Panc1 (cell line): ENCODE measurements around the gene ANKLE1. TPM values are rescaled to one million over a fixed set of nuclear protein-coding genes. Genes with fewer than 3 reads are reported as not detected.

ENCODE experiments used
- ATAC-seq: fragments of 200-7000 bp; cut with Tn5 transposase; 2 replicates; pipeline ENCODE4 v1.9.1; 2020; ENCODE audit warnings: mild to moderate bottlenecking, moderate library complexity
- BruUV-seq: library from RNA; stranded (reverse); fragments of 400-500 nt; replicated peaks from 2 replicates; lab custom pipeline; 2021; lab: Mats Ljungman, UMichigan
- CTCF ChIA-PET: fragments of 300-600 bp; sonication (Branson Sonifier 250); formaldehyde crosslinking; loops from one replicate; lab custom pipeline; 2022; ENCODE audit warnings: antibody characterized with exemption; lab: Charles Lee
- POLR2A ChIA-PET: fragments of 300-600 bp; sonication (Branson Sonifier 250); formaldehyde crosslinking; loops from one replicate; lab custom pipeline; 2022; ENCODE audit warnings: antibody characterized with exemption; lab: Charles Lee
- DNase-seq: peaks from one replicate; pipeline ENCODE4 v3.0.0-alpha.2; 2010; ENCODE audit warnings: low read depth, low spot score
- H3K27ac ChIP-seq: 2 replicates; pipeline ENCODE4 v1.5.1; 2011; ENCODE audit warnings: mild to moderate bottlenecking, low read length, inconsistent platforms
- H3K27me3 ChIP-seq: fragments of 200-500 bp; sonication (Bioruptor generic); 2 replicates; pipeline ENCODE4 v1.6.0; 2014; ENCODE audit warnings: low read length, inconsistent platforms; ENCODE audit not compliant: control insufficient read depth, insufficient read depth
- H3K36me3 ChIP-seq: fragments of 200-500 bp; sonication (Bioruptor generic); 2 replicates; pipeline ENCODE4 v1.5.1; 2014; ENCODE audit warnings: inconsistent platforms, mild to moderate bottlenecking, low read length, moderate library complexity; ENCODE audit not compliant: control insufficient read depth, insufficient read depth
- H3K4me1 ChIP-seq: 2 replicates; pipeline ENCODE4 v1.5.1; 2011; ENCODE audit warnings: inconsistent platforms, mild to moderate bottlenecking, low read length, moderate library complexity; ENCODE audit not compliant: control insufficient read depth, insufficient read depth
- H3K4me3 ChIP-seq, 2 experiments: 2 replicates each; pipeline ENCODE4 v1.5.1; 2011 to 2012; ENCODE audit warnings: low read depth in 2 of 2, low read length in 2 of 2, mild to moderate bottlenecking in 2 of 2, inconsistent platforms in 1 of 2, moderate library complexity in 1 of 2
- H3K9me3 ChIP-seq: fragments of 200-500 bp; sonication (Bioruptor generic); 2 replicates; pipeline ENCODE4 v1.5.1; 2014; ENCODE audit warnings: low read depth, mild to moderate bottlenecking, inconsistent platforms, low read length, moderate library complexity; ENCODE audit not compliant: control insufficient read depth, insufficient read depth
- CTCF ChIP-seq: fragments of 450-650 bp; IDR thresholded peaks from 2 replicates; pipeline ENCODE4 v1.5.1; 2017; ENCODE audit warnings: mild to moderate bottlenecking
- POLR2AphosphoS5 ChIP-seq: IDR thresholded peaks from 2 replicates; pipeline ENCODE4 v1.6.1; 2012; ENCODE audit warnings: mild to moderate bottlenecking, low read depth, low read length, moderate library complexity
- REST ChIP-seq, 2 experiments: IDR thresholded peaks; 2 replicates each; pipeline ENCODE4 v1.6.1; 2011 to 2012; ENCODE audit warnings: low read depth in 2 of 2, control low read depth in 1 of 2, low read length in 1 of 2, mild to moderate bottlenecking in 1 of 2, moderate library complexity in 1 of 2; ENCODE audit not compliant: insufficient read depth in 1 of 2
- TCF7L2 ChIP-seq: IDR thresholded peaks from 2 replicates; pipeline ENCODE4 v1.6.1; 2011; ENCODE audit warnings: mild to moderate bottlenecking, low read depth, low read length, inconsistent platforms
- in situ Hi-C: cut with HindIII; loops from 2 replicates; pipeline ENCODE4 v1.10.0; 2016; ENCODE audit warnings: low sequenced_read_pairs, low pct_unique_long_range_greater_than_20kb
- intact Hi-C: fragments of 100-400 bp; cut with micrococcal nuclease; formaldehyde crosslinking; loops from one replicate; pipeline ENCODE4 v1.10.0; 2022; ENCODE audit not compliant: unreplicated experiment
- total RNA-seq: library from RNA; stranded (reverse); gene quantifications from one replicate; pipeline ENCODE4 v1.2.1, GENCODE V29; 2021; ENCODE audit not compliant: unreplicated experiment

Gene ANKLE1
- total RNA-seq, 1 experiment from 2014 or later: 1.1 TPM

GRCh38 chr19:17292301-17293074 is 10.8 kb downstream of the ANKLE1 start:
- Histone ChIP-seq H3K36me3 (no peaks in the 10 kb centered on the region), H3K27ac (peak overlapping the region; percentile 71), H3K4me3 (peak overlapping the region; percentile 52 to 59), H3K9me3 (no peaks in the 10 kb centered on the region), H3K27me3 (no peaks in the 10 kb centered on the region), H3K4me1 (peaks cover 3% of the 10 kb centered on the region; the same call in 1 of the 2 replicates)
- peak; percentile 93 for ATAC-seq
- intact Hi-C loops: no loop called here
- POLR2A ChIA-PET: interaction anchor here (0.7 kb wide), 2 partner anchors 13 kb away, joined by 3 to 4 read pairs; partner anchors contain the start of gene MRPL34
- no TSS peak for BruUV-seq
- DNase-seq: peak; percentile 72
- CTCF ChIA-PET: interaction anchor here (0.7 to 1.4 kb wide), 7 partner anchors 13 to 176 kb away, joined by 3 to 10 read pairs (median 5); partner anchors contain the start of genes MRPL34 and NR2F6
- in situ Hi-C loops: no loop called here
- TF ChIP-seq CTCF (peak; percentile 82), REST (IDR thresholded peaks at IDR 0.05; ENCODE audit: insufficient read depth in 1 of 2, low read depth in 2 of 2, low read length in 1 of 2) (no peak), POLR2AphosphoS5 (peak; percentile 46; the same call in 1 of the 2 replicates)

DNA sequence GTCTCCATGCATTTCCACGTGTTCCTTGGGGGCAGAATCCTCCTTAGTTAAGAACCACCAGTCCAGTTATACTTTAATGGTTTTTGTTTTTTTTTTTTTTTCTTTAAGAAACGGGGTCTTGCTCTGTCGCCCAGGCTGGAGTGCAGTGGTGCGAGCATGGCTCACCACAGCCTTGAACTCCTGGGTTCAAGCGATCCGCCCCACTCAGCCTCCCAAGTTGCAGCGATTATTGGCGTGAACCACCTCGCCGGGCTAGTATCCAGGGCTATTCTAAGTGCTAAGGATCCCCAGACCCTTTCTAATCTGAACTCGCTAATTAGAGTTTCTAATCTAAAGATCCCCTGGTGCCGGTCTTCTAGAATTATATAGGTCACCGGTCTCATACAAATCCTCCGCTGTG is 11.9 kb downstream of the ANKLE1 start:
- CTCF ChIA-PET: interaction anchor here (0.7 to 1.4 kb wide), 3 partner anchors 12 to 175 kb away, joined by 3 to 8 read pairs (median 8); partner anchors contain the start of gene MRPL34
- H3K27me3 ChIP-seq: no peaks in the 10 kb centered on the region
- no peak overlapping the region for H3K27ac ChIP-seq
- POLR2A ChIA-PET: no interaction called here
- H3K36me3 ChIP-seq: no peaks in the 10 kb centered on the region
- H3K4me1 ChIP-seq: peaks cover 3% of the 10 kb centered on the region; the same call in 1 of the 2 replicates
- ATAC-seq (no peak), DNase-seq (no peak)
- no peak overlapping the region for H3K4me3 ChIP-seq
- no TSS peak for BruUV-seq
- in situ Hi-C loops (no loop called here), intact Hi-C loops (no loop called here)
- TF ChIP-seq POLR2AphosphoS5: no peak
- TF ChIP-seq TCF7L2: no peak
- no peak for TF ChIP-seq REST (IDR thresholded peaks at IDR 0.05; ENCODE audit: insufficient read depth in 1 of 2, low read depth in 2 of 2, low read length in 1 of 2)
- H3K9me3 ChIP-seq: no peaks in the 10 kb centered on the region
